PC-3 (cell line): ENCODE data around the gene SNCAIP. TPM values are rescaled to one million over a fixed set of nuclear protein-coding genes. Genes with fewer than 3 reads are reported as not detected.

Source experiments
- ATAC-seq: fragments of 200-7000 bp; cut with Tn5 transposase; 2 replicates; pipeline ENCODE4 v1.9.1; 2020; ENCODE audit warnings: mild to moderate bottlenecking, moderate library complexity
- BruUV-seq: library from RNA; stranded (reverse); fragments of 400-500 nt; replicated peaks from 2 replicates; lab custom pipeline; 2021; lab: Mats Ljungman, UMichigan
- CTCF ChIA-PET: fragments of 300-600 bp; sonication (Branson Sonifier 250); formaldehyde crosslinking; loops from one replicate; lab custom pipeline; 2022; ENCODE audit warnings: antibody characterized with exemption; lab: Charles Lee
- POLR2A ChIA-PET: fragments of 300-600 bp; sonication (Branson Sonifier 250); formaldehyde crosslinking; loops from one replicate; lab custom pipeline; 2022; ENCODE audit warnings: antibody characterized with exemption; ENCODE audit not compliant: unreplicated experiment; lab: Charles Lee
- DNase-seq: peaks from one replicate; pipeline ENCODE4 v3.0.0-alpha.2; 2015
- H2AFZ ChIP-seq: fragments of 300-600 bp; sonication (generic); 2 replicates; pipeline ENCODE4 v1.6.0; 2016; ENCODE audit warnings: antibody characterized with exemption, low read length
- H3F3A ChIP-seq: fragments of 300-600 bp; sonication (generic); one replicate; pipeline ENCODE4 v1.6.0; 2017; ENCODE audit warnings: antibody characterized with exemption, low read length, control low read depth, mild to moderate bottlenecking; ENCODE audit not compliant: unreplicated experiment
- H3K27ac ChIP-seq: fragments of 300-600 bp; sonication (generic); 2 replicates; pipeline ENCODE4 v1.5.1; 2016; ENCODE audit warnings: mild to moderate bottlenecking, low read length
- H3K27me3 ChIP-seq: fragments of 300-600 bp; sonication (generic); 2 replicates; pipeline ENCODE4 v1.6.1; 2016; ENCODE audit warnings: low read length, mixed read lengths
- H3K36me3 ChIP-seq: fragments of 300-600 bp; sonication (generic); 2 replicates; pipeline ENCODE4 v1.6.1; 2016; ENCODE audit warnings: low read depth, mixed run types, low read length, mixed read lengths
- H3K4me1 ChIP-seq: fragments of 300-600 bp; sonication (generic); 2 replicates; pipeline ENCODE4 v1.5.1; 2016; ENCODE audit warnings: low read length; ENCODE audit not compliant: insufficient read depth
- H3K4me2 ChIP-seq: fragments of 300-600 bp; sonication (generic); 2 replicates; pipeline ENCODE4 v1.6.0; 2016; ENCODE audit warnings: low read length
- H3K4me3 ChIP-seq: fragments of 300-600 bp; sonication (generic); 2 replicates; pipeline ENCODE4 v1.5.1; 2016; ENCODE audit warnings: mild to moderate bottlenecking, low read length, mixed read lengths
- H3K79me2 ChIP-seq: fragments of 300-600 bp; sonication (generic); 2 replicates; pipeline ENCODE4 v1.6.1; 2017; ENCODE audit warnings: low read length, mixed read lengths
- H3K9ac ChIP-seq: fragments of 300-600 bp; sonication (generic); 2 replicates; pipeline ENCODE4 v1.6.0; 2016; ENCODE audit warnings: mild to moderate bottlenecking, low read length
- H3K9me2 ChIP-seq: fragments of 300-600 bp; sonication (generic); replicated peaks from 2 replicates; pipeline ENCODE4 v1.6.1; 2016; ENCODE audit warnings: mixed run types, low read length, mixed read lengths
- H3K9me3 ChIP-seq: fragments of 300-600 bp; sonication (generic); 2 replicates; pipeline ENCODE4 v1.6.1; 2016; ENCODE audit warnings: low read length, mixed read lengths
- H4K20me1 ChIP-seq: fragments of 300-600 bp; sonication (generic); 2 replicates; pipeline ENCODE4 v1.6.1; 2016; ENCODE audit warnings: low read length, mixed read lengths
- EZH2 ChIP-seq: fragments of 300-600 bp; sonication (generic); IDR thresholded peaks from one replicate; pipeline ENCODE4 v1.6.1; 2017; ENCODE audit warnings: antibody characterized with exemption, mild to moderate bottlenecking, low read length; ENCODE audit not compliant: unreplicated experiment
- EZH2phosphoT487 ChIP-seq: fragments of 300-600 bp; sonication (generic); IDR thresholded peaks from 2 replicates; pipeline ENCODE4 v1.6.1; 2018; ENCODE audit warnings: mild to moderate bottlenecking, antibody characterized with exemption, low read length, borderline replicate concordance
- intact Hi-C: fragments of 100-400 bp; cut with micrococcal nuclease; formaldehyde crosslinking; loops from 2 replicates; pipeline ENCODE4 v1.9.0; 2023
- total RNA-seq: library from RNA; depleted of rRNA; stranded (reverse); fragments of >200 nt; gene quantifications from 2 replicates; pipeline ENCODE4 v1.2.3, GENCODE V29; 2014
- TF ChIP-seq, protein P1 (sequence below): fragments of 300-600 bp; sonication (generic); conservative IDR thresholded peaks from 2 replicates; pipeline ENCODE4 v1.5.1; 2017; ENCODE audit warnings: antibody characterized with exemption, low read depth, mild to moderate bottlenecking, low read length

SNCAIP gene
- total RNA-seq, 1 experiment from 2014 or later = not detected

DNA sequence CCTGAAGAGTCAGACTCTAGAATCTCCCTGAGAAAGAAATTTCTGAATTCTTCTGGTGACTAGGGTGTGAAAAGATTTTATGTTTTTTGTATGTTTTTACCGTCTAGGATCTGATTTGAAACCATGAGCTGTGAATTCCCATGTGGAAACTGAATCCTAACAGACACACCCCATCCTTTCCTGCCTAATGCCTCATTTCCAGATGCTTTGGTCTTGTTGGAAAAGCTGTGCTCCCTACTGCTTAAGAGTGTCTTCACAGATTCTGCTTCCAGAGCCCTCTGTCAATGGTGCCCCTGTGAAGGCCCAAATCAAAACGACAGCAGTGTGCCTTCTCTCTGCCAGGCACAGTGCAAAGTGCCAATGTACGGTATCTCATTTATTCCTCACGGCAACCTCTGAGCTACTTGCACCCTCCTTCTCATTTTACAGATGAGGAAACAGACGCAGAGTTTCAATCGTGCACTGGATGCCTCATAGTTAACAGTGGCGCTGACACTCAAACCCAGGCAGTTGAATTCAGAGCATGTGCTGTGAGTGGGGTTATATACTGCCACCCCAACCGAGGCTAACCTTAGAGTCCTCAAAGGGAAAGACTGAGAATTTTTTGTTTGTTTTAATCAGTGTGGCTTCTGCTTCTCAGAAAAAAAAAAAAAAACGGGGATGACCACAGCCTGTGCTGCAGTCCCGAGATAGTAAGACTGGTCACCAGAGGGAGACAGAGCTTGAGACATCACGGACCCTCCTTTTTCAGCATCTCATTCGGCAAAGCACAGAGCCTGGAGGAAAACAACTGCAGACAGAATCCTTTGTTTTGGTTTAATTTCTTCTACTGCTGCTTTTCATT lies 188.4 kb downstream of the SNCAIP start:
- no TSS peak for BruUV-seq
- H3K9ac ChIP-seq = no peak overlapping the region
- H3F3A ChIP-seq = no peaks in the 10 kb centered on the region
- H3K27ac ChIP-seq = no peak overlapping the region
- H3K9me2 ChIP-seq = no peaks in the 10 kb centered on the region
- TF ChIP-seq, protein P1, sequence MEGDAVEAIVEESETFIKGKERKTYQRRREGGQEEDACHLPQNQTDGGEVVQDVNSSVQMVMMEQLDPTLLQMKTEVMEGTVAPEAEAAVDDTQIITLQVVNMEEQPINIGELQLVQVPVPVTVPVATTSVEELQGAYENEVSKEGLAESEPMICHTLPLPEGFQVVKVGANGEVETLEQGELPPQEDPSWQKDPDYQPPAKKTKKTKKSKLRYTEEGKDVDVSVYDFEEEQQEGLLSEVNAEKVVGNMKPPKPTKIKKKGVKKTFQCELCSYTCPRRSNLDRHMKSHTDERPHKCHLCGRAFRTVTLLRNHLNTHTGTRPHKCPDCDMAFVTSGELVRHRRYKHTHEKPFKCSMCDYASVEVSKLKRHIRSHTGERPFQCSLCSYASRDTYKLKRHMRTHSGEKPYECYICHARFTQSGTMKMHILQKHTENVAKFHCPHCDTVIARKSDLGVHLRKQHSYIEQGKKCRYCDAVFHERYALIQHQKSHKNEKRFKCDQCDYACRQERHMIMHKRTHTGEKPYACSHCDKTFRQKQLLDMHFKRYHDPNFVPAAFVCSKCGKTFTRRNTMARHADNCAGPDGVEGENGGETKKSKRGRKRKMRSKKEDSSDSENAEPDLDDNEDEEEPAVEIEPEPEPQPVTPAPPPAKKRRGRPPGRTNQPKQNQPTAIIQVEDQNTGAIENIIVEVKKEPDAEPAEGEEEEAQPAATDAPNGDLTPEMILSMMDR = peak; percentile 62
- TF ChIP-seq EZH2 = no peak
- no peaks in the 10 kb centered on the region for H3K9me3 ChIP-seq
- intact Hi-C loops = loop anchor here (5.0 kb wide), 1 partner anchor 867 kb away; no protein-coding TSS in a partner anchor
- no peaks in the 10 kb centered on the region for H3K79me2 ChIP-seq
- no peaks in the 10 kb centered on the region for H4K20me1 ChIP-seq
- H3K4me1 ChIP-seq = no peaks in the 10 kb centered on the region
- H3K36me3 ChIP-seq = no peaks in the 10 kb centered on the region
- ATAC-seq (peak; percentile 76; the same call in 1 of the 2 replicates), DNase-seq (peak; percentile 54)
- H3K4me2 ChIP-seq = peak overlapping the region; percentile 45; the same call in 1 of the 2 replicates
- no peaks in the 10 kb centered on the region for H3K27me3 ChIP-seq
- POLR2A ChIA-PET = no interaction called here
- H2AFZ ChIP-seq = 0 out of 2 replicates have a peak overlapping the region, but pooled peaks have one; percentile 49
- CTCF ChIA-PET = interaction anchor here (0.7 kb wide), 1 partner anchor 1035 kb away, joined by 7 read pairs; no protein-coding TSS in a partner anchor
- H3K4me3 ChIP-seq = no peak overlapping the region

DNA sequence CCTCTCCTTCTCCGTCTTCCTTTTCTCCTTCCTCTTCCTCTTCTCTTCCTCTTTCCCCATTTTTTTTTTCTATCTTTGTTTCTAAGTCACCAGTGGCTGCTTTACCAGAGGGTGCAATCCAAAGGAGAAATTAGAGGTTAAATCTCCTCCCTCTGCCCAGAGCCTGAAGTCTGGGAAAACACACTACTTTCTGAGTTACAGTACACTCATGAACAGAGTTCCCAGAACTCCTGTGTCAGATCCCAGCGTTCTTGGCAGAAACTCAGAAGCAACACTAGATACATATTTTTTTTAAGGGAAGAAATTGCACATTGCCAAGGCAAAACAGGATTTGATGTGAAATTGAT lies 189.0 kb downstream of the SNCAIP start:
- no peaks in the 10 kb centered on the region for H3K27me3 ChIP-seq
- ChIA-PET CTCF (interaction anchor here (0.7 kb wide), 1 partner anchor 1034 kb away, joined by 7 read pairs; no protein-coding TSS in a partner anchor), POLR2A (no interaction called here)
- no peaks in the 10 kb centered on the region for H3F3A ChIP-seq
- ATAC-seq = no peak
- peak overlapping the region; percentile 45; the same call in 1 of the 2 replicates for H3K4me2 ChIP-seq
- no peaks in the 10 kb centered on the region for H3K9me2 ChIP-seq
- BruUV-seq = no TSS peak
- H3K79me2 ChIP-seq = no peaks in the 10 kb centered on the region
- DNase-seq = no peak
- no peaks in the 10 kb centered on the region for H3K36me3 ChIP-seq
- intact Hi-C loops = loop anchor here (5.0 kb wide), 1 partner anchor 866 kb away; no protein-coding TSS in a partner anchor
- no peak overlapping the region for H3K4me3 ChIP-seq
- H3K27ac ChIP-seq = no peak overlapping the region
- H4K20me1 ChIP-seq = no peaks in the 10 kb centered on the region
- no peak for TF ChIP-seq EZH2
- TF ChIP-seq, protein P1 = no peak
- no peak for TF ChIP-seq EZH2phosphoT487
- H2AFZ ChIP-seq = 0 out of 2 replicates have a peak overlapping the region, but pooled peaks have one; percentile 49
- H3K9ac ChIP-seq = no peak overlapping the region
- no peaks in the 10 kb centered on the region for H3K9me3 ChIP-seq
- H3K4me1 ChIP-seq = no peaks in the 10 kb centered on the region

DNA sequence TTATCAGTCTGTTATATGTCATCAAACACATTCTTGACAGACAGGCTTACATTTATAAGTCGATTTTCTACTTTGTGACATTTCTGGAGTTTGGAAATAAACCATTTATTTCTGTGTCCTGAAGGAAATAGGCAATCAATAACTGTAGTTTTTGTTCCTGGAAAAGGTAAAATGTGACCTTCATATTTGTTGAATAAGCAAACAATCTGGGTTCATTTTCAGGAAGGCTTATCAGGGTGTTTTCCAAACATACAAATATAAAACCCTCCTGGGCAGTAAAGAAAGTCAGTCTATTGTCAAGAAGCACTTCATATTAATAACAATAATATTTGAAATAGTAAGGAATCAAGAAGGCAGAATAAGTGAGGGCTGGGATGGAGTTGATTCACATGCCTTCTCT lies 195.0 kb downstream of the SNCAIP start:
- ChIA-PET POLR2A (no interaction called here), CTCF (no interaction called here)
- DNase-seq = no peak
- intact Hi-C loops = no loop called here
- Histone ChIP-seq H3K36me3 (no peaks in the 10 kb centered on the region), H4K20me1 (no peaks in the 10 kb centered on the region), H3F3A (no peaks in the 10 kb centered on the region), H3K9ac (no peak overlapping the region), H3K27me3 (no peaks in the 10 kb centered on the region), H3K4me1 (no peaks in the 10 kb centered on the region), H3K9me3 (no peaks in the 10 kb centered on the region), H3K79me2 (no peaks in the 10 kb centered on the region), H2AFZ (no peak overlapping the region), H3K27ac (no peak overlapping the region), H3K4me3 (no peak overlapping the region), H3K4me2 (no peak overlapping the region), H3K9me2 (no peaks in the 10 kb centered on the region)
- no TSS peak for BruUV-seq
- TF ChIP-seq, protein P1 = no peak
- TF ChIP-seq EZH2phosphoT487 = no peak
- no peak for ATAC-seq
